ENCODE results near the gene LMO3. TPM values are rescaled to one million over a fixed set of nuclear protein-coding genes. Genes with fewer than 3 reads are reported as not detected.

Gene LMO3
- total and polyA plus RNA-seq, 4 donors, result 0.13 to 1.2 TPM; not detected in 2

DNA sequence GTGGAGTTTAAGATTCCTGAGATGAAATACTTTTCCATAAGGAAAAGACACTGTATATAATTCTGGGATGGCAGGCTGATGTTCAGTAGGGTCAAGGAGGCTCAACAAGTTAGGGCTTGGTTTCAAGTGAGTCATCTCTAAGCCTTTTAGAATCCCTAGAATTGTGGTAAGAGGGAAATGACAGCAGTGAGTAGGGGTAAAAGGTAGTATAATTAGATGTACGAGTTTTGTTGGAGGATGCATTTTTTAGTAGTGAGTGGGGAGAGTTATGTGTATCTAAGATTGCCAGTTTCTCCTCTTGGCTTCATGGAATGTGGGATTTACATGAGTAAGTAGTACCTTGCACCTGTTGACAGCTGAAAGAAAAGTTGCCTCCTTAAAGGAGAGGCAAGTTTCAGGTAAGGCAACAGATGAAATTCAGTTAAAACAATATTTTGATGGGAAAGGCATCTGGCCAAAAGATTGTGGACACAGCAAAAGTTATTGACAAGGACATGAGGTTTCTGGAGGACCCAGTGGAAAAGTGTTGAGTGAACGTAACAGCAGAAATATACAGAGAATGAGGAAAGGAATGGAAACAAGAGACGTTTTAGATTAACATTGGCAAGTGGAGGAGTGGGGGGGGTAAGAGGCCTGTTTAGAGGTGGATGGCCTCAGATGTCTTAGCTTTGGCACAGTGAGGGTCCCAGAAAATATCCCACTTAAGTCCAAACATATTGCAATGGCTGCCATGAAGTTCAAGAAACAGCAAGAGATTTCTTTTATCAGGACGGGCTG lies 21.8 kb downstream of the LMO3 start:
- H3K9me3 ChIP-seq (ENCODE audit: control insufficient read depth in 4 of 4, low read length in 3 of 4), result peaks cover 0 to 2% (median 0%) of the 10 kb centered on the region in 4 donors
- no peak overlapping the region for H3K4me3 ChIP-seq (ENCODE audit: low read depth in 1 of 3, low read length in 3 of 3)
- no peaks in the 10 kb centered on the region for H3K27me3 ChIP-seq (ENCODE audit: control insufficient read depth in 4 of 4, insufficient read depth in 4 of 4, low read length in 3 of 4)
- no peaks in the 10 kb centered on the region for H3K4me1 ChIP-seq (ENCODE audit: control insufficient read depth in 4 of 4, insufficient read depth in 4 of 4, low read length in 3 of 4)
- no peaks in the 10 kb centered on the region for H3K36me3 ChIP-seq (ENCODE audit: control insufficient read depth in 4 of 4, insufficient read depth in 3 of 4, low read depth in 1 of 4, low read length in 3 of 4)
- no peak overlapping the region for H3K27ac ChIP-seq (ENCODE audit: low read depth in 1 of 2, low read length in 2 of 2)
- TF ChIP-seq, protein P1, sequence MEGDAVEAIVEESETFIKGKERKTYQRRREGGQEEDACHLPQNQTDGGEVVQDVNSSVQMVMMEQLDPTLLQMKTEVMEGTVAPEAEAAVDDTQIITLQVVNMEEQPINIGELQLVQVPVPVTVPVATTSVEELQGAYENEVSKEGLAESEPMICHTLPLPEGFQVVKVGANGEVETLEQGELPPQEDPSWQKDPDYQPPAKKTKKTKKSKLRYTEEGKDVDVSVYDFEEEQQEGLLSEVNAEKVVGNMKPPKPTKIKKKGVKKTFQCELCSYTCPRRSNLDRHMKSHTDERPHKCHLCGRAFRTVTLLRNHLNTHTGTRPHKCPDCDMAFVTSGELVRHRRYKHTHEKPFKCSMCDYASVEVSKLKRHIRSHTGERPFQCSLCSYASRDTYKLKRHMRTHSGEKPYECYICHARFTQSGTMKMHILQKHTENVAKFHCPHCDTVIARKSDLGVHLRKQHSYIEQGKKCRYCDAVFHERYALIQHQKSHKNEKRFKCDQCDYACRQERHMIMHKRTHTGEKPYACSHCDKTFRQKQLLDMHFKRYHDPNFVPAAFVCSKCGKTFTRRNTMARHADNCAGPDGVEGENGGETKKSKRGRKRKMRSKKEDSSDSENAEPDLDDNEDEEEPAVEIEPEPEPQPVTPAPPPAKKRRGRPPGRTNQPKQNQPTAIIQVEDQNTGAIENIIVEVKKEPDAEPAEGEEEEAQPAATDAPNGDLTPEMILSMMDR (IDR thresholded peaks at IDR 0.05; ENCODE audit: low read depth, low read length, missing input control), result no peak
- TF ChIP-seq, protein P2, sequence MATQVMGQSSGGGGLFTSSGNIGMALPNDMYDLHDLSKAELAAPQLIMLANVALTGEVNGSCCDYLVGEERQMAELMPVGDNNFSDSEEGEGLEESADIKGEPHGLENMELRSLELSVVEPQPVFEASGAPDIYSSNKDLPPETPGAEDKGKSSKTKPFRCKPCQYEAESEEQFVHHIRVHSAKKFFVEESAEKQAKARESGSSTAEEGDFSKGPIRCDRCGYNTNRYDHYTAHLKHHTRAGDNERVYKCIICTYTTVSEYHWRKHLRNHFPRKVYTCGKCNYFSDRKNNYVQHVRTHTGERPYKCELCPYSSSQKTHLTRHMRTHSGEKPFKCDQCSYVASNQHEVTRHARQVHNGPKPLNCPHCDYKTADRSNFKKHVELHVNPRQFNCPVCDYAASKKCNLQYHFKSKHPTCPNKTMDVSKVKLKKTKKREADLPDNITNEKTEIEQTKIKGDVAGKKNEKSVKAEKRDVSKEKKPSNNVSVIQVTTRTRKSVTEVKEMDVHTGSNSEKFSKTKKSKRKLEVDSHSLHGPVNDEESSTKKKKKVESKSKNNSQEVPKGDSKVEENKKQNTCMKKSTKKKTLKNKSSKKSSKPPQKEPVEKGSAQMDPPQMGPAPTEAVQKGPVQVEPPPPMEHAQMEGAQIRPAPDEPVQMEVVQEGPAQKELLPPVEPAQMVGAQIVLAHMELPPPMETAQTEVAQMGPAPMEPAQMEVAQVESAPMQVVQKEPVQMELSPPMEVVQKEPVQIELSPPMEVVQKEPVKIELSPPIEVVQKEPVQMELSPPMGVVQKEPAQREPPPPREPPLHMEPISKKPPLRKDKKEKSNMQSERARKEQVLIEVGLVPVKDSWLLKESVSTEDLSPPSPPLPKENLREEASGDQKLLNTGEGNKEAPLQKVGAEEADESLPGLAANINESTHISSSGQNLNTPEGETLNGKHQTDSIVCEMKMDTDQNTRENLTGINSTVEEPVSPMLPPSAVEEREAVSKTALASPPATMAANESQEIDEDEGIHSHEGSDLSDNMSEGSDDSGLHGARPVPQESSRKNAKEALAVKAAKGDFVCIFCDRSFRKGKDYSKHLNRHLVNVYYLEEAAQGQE (IDR thresholded peaks at IDR 0.05), result no peak
- no peak for TF ChIP-seq NR2F2 (IDR thresholded peaks at IDR 0.05)
- DNase-seq (ENCODE audit: low spot score), result no peak
- H3K9ac ChIP-seq (ENCODE audit: low read depth in 1 of 2, low read length in 2 of 2), result no peak overlapping the region
- WGBS, result 86% methylated on average over 4 of the region's 4 CpGs

DNA sequence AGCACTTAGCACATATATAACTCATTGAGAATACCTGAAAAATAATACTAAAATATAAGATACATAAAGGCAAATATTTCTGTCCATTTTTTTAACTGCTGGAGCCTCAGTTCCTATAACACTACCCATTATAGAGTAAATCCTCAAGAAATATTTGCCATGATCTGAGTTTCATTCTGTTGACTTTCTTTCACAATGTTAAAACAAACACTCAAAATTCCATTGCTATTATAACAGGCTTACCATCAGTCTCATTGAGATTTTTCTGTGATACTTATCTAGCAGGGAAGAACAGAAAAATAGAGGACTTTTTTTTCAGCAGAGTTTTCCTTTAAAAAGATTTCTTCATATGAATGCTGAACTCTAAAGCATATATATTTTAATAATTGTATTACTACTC lies 24.5 kb downstream of the LMO3 start:
- no peaks in the 10 kb centered on the region for H3K4me1 ChIP-seq (ENCODE audit: control insufficient read depth in 4 of 4, insufficient read depth in 4 of 4, low read length in 3 of 4)
- no peak overlapping the region for H3K27ac ChIP-seq (ENCODE audit: low read depth in 1 of 2, low read length in 2 of 2)
- H3K4me3 ChIP-seq (ENCODE audit: low read depth in 1 of 3, low read length in 3 of 3), result no peak overlapping the region
- peaks cover 0 to 2% (median 0%) of the 10 kb centered on the region in 4 donors for H3K9me3 ChIP-seq (ENCODE audit: control insufficient read depth in 4 of 4, low read length in 3 of 4)
- no peak overlapping the region for H3K9ac ChIP-seq (ENCODE audit: low read depth in 1 of 2, low read length in 2 of 2)
- no peaks in the 10 kb centered on the region for H3K27me3 ChIP-seq (ENCODE audit: control insufficient read depth in 4 of 4, insufficient read depth in 4 of 4, low read length in 3 of 4)
- no peaks in the 10 kb centered on the region for H3K36me3 ChIP-seq (ENCODE audit: control insufficient read depth in 4 of 4, insufficient read depth in 3 of 4, low read depth in 1 of 4, low read length in 3 of 4)
- TF ChIP-seq HNF4A (conservative IDR thresholded peaks at IDR 0.05) (no peak), FOXA1 (IDR thresholded peaks at IDR 0.05) (no peak), EGR1 (IDR thresholded peaks at IDR 0.05; ENCODE audit: low read depth in 2 of 2) (no peak), TAF1 (conservative IDR thresholded peaks at IDR 0.05) (no peak), JUND (IDR thresholded peaks at IDR 0.05) (no peak), NR2F2 (IDR thresholded peaks at IDR 0.05) (no peak), RAD21 (IDR thresholded peaks at IDR 0.05) (no peak), GABPA (IDR thresholded peaks at IDR 0.05 in 1 of 2, conservative IDR thresholded peaks at IDR 0.05 in 1 of 2) (no peak)
- TF ChIP-seq, protein P3, sequence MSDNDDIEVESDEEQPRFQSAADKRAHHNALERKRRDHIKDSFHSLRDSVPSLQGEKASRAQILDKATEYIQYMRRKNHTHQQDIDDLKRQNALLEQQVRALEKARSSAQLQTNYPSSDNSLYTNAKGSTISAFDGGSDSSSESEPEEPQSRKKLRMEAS (IDR thresholded peaks at IDR 0.05), result no peak
- TF ChIP-seq, protein P2 (IDR thresholded peaks at IDR 0.05), result no peak
- TF ChIP-seq, protein P4, sequence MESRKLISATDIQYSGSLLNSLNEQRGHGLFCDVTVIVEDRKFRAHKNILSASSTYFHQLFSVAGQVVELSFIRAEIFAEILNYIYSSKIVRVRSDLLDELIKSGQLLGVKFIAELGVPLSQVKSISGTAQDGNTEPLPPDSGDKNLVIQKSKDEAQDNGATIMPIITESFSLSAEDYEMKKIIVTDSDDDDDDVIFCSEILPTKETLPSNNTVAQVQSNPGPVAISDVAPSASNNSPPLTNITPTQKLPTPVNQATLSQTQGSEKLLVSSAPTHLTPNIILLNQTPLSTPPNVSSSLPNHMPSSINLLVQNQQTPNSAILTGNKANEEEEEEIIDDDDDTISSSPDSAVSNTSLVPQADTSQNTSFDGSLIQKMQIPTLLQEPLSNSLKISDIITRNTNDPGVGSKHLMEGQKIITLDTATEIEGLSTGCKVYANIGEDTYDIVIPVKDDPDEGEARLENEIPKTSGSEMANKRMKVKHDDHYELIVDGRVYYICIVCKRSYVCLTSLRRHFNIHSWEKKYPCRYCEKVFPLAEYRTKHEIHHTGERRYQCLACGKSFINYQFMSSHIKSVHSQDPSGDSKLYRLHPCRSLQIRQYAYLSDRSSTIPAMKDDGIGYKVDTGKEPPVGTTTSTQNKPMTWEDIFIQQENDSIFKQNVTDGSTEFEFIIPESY (IDR thresholded peaks at IDR 0.05), result no peak
- DNase-seq (ENCODE audit: low spot score), result no peak

Data from liver (tissue), 9 donors.